DMS114 treated with DMSO at 0.1 percent for 48 hours (cell line): Measurements from ENCODE around the gene ANXA6.
"Not testable (repeated sequence)": the region's sequence is repeated elsewhere in the genome, so short reads cannot be mapped to it uniquely, and the experiment has no call there.

Experiments used
- DNase-seq: peaks from one replicate; lab custom pipeline; 2025; ENCODE audit not compliant: unreplicated experiment; lab: John Stamatoyannopoulos, UW

The ANXA6 gene

GRCh38 chr5:151157426-151158286 lies at the start of gene ANXA6:
Gene ANXA6 (minus strand): TSS chr5:151157779. CDS start chr5:151147901, 9,878 bp downstream.
- DNase-seq = peak; percentile 68

- DNase-seq = no peak
These were observed 47.8 kb upstream of the ANXA6 start for GRCh38 chr5:151205411-151205810.

- no peak for DNase-seq
These were observed 46.5 kb upstream of the ANXA6 start for GRCh38 chr5:151204051-151204450.

GRCh38 chr5:151202381-151203139 lies 45.0 kb upstream of the ANXA6 start:
- DNase-seq = no peak

GRCh38 chr5:151200913-151201595 lies 43.5 kb upstream of the ANXA6 start:
- no peak for DNase-seq

GRCh38 chr5:151199581-151200185 lies 42.1 kb upstream of the ANXA6 start:
- DNase-seq = no peak

GRCh38 chr5:151198861-151199260 lies 41.3 kb upstream of the ANXA6 start:
- DNase-seq = no peak

- not testable (repeated sequence) for DNase-seq
These were observed 39.7 kb upstream of the ANXA6 start for GRCh38 chr5:151197291-151197600.

GRCh38 chr5:151196556-151197290 lies 39.1 kb upstream of the ANXA6 start:
- no peak for DNase-seq

- DNase-seq = no peak
These were observed 38.0 kb upstream of the ANXA6 start for GRCh38 chr5:151195622-151196021.

- no peak for DNase-seq
These were observed 35.0 kb upstream of the ANXA6 start for GRCh38 chr5:151192626-151193025.

GRCh38 chr5:151191661-151192060 lies 34.1 kb upstream of the ANXA6 start:
- DNase-seq = no peak

- DNase-seq = no peak
These were observed 31.6 kb upstream of the ANXA6 start for GRCh38 chr5:151189151-151189550.

- DNase-seq = no peak
These were observed 29.0 kb upstream of the ANXA6 start for GRCh38 chr5:151186538-151186937.

- DNase-seq = no peak
These were observed 28.5 kb upstream of the ANXA6 start for GRCh38 chr5:151186052-151186451.

GRCh38 chr5:151184316-151185042 lies 26.9 kb upstream of the ANXA6 start:
- DNase-seq = no peak

GRCh38 chr5:151183456-151184245 lies 26.1 kb upstream of the ANXA6 start:
- DNase-seq = no peak

GRCh38 chr5:151182976-151183375 lies 25.4 kb upstream of the ANXA6 start:
- DNase-seq = no peak

- no peak for DNase-seq
These were observed 24.9 kb upstream of the ANXA6 start for GRCh38 chr5:151182524-151182900.
